Measurements from ENCODE around the gene OR2M5. TPM values are rescaled to one million over a fixed set of nuclear protein-coding genes. Genes with fewer than 3 reads are reported as not detected.

OR2M5 gene
- total and polyA plus RNA-seq, 11 donors = not detected

- TF ChIP-seq CTCF (IDR thresholded peaks at IDR 0.05) (no peak), POLR2A (IDR thresholded peaks at IDR 0.05) (no peak)
- WGBS, 4 donors = 31 to 38% (median 34%) methylated on average over 1 of the region's 1 CpG
- H3K27ac ChIP-seq = no peak overlapping the region
- no peak for DNase-seq
- H3K4me3 ChIP-seq = no peak overlapping the region
- no peak for ATAC-seq
- H3K27me3 ChIP-seq = no peaks in the 10 kb centered on the region
- peaks cover 0 to 21% (median 4%) of the 10 kb centered on the region in 12 donors for H3K9me3 ChIP-seq
- H3K36me3 ChIP-seq = no peaks in the 10 kb centered on the region
- intact Hi-C loops (cut with DNase I) = no loop called here
- H3K4me1 ChIP-seq = no peaks in the 10 kb centered on the region
These were observed 1.6 kb upstream of the OR2M5 start for GRCh38 chr1:248143311-248143710.

GRCh38 chr1:248152056-248152827 is 7.3 kb downstream of the OR2M5 start:
- H3K27me3 ChIP-seq = no peaks in the 10 kb centered on the region

GRCh38 chr1:248155927-248156326 is 11.0 kb downstream of the OR2M5 start:
- H3K9me3 ChIP-seq = no peaks in the 10 kb centered on the region
- H3K27me3 ChIP-seq = no peaks in the 10 kb centered on the region
- no peak for DNase-seq
- no peaks in the 10 kb centered on the region for H3K4me1 ChIP-seq
- H3K4me3 ChIP-seq = no peak overlapping the region
- WGBS, 4 donors = 37 to 82% (median 58%) methylated on average over 1 of the region's 1 CpG
- H3K27ac ChIP-seq = no peak overlapping the region
- no peaks in the 10 kb centered on the region for H3K36me3 ChIP-seq
- ATAC-seq = no peak
- intact Hi-C loops (cut with DNase I) = no loop called here
- TF ChIP-seq CTCF (IDR thresholded peaks at IDR 0.05) = no peak

More at GRCh38 chr1:248152056-248152827, 7.3 kb downstream of the OR2M5 start:
- H3K36me3 ChIP-seq = no peaks in the 10 kb centered on the region
- intact Hi-C loops (cut with DNase I) = no loop called here
- no peak for ATAC-seq
- H3K9me3 ChIP-seq = peaks cover 0 to 17% (median 4%) of the 10 kb centered on the region in 12 donors
- H3K4me3 ChIP-seq = no peak overlapping the region
- no peaks in the 10 kb centered on the region for H3K4me1 ChIP-seq
- no peak for DNase-seq
- H3K27ac ChIP-seq = no peak overlapping the region
- WGBS, 4 donors = 71 to 82% (median 75%) methylated on average over 6 of the region's 6 CpGs
- no peak for TF ChIP-seq CTCF (IDR thresholded peaks at IDR 0.05)

- ATAC-seq = no peak
- 84 to 90% (median 86%) methylated on average over 4 of the region's 4 CpGs for WGBS, 4 donors
These were observed 13.8 kb downstream of the OR2M5 start for GRCh38 chr1:248158758-248159157.

More at GRCh38 chr1:248158758-248159157, 13.8 kb downstream of the OR2M5 start:
- Histone ChIP-seq H3K36me3 (no peaks in the 10 kb centered on the region), H3K4me3 (no peak overlapping the region), H3K9me3 (no peaks in the 10 kb centered on the region), H3K4me1 (no peaks in the 10 kb centered on the region), H3K27ac (no peak overlapping the region), H3K27me3 (no peaks in the 10 kb centered on the region)
- intact Hi-C loops (cut with DNase I) = no loop called here
- TF ChIP-seq CTCF (IDR thresholded peaks at IDR 0.05) = no peak
- no peak for TF ChIP-seq POLR2A (IDR thresholded peaks at IDR 0.05)
- no peak for DNase-seq

Measured in heart left ventricle (tissue), 16 donors.